ENCODE data around the gene PRKN.

PRKN gene

DNA sequence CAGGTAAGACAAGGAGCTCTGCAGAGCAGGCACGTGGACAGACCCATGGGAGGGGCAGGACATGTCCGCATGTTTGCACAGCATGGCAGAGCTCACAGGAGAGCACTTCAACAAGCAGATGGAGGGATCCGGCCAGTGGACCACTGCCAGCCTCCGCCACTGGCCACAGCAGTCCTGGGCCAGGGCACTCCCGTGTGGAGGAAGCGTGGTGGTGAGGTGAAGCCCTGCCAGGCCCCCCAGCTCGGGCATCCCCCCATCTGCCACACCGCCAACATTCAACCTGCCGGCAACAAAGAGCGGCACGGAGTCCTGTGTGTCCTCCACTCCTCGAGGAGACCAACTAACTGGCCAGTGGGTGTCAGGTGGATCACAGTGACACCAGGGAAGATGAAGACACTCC lies 1349.5 kb downstream of the PRKN start:
- no peak for DNase-seq

- no peak for DNase-seq
Measured at GRCh38 chr6:161377116-161377515, 1350.5 kb downstream of the PRKN start.

DNA sequence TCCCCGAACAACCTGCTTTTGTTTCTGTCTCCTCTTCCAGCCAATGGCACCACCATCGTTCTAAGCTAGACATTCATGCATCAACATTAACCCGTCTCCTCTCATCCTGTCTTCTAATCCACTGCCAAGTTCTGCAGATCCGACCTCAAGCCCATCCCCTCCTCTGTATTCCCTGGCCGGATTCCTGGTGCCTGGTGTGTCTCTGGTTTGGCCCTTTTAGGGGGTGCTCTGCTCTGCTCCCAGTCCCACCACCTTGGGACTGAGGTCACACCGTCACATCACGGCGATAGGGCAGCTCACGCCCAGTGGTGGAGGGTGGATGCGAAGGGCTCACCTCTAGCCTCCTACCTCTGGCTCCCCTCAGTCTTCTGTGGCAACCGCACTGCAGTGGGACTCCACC lies 1351.2 kb downstream of the PRKN start:
- DNase-seq = no peak

GRCh38 chr6:161374971-161375873 lies 1352.3 kb downstream of the PRKN start:
- DNase-seq = no peak

DNA sequence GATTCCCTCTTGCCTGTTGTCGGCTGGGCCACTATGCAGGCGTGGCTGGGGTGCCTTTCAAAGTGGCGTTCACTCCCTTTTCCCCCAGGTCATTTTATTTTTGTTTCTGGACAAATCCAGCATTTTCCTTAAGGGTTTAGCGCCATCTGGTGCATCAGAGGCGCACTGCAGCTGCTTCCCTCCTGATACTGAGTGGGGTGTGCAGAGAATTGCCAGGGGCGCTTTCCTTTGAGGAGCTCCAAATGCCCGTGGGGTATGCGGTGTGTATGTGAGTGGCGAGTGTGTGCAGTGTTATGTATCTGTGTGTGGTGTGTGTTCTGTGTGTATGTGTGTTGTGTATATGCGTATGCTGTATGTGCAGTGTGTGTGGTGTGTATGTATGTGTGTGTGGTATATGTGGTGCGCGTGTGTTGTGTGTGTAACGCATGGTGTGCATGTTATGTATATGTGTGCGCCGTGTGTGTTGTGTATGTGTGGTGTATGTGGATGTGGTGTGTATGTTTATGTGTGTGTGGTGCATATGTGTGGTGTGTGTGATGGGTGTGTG lies 1353.6 kb downstream of the PRKN start:
- peak; percentile 57 for DNase-seq

DNA sequence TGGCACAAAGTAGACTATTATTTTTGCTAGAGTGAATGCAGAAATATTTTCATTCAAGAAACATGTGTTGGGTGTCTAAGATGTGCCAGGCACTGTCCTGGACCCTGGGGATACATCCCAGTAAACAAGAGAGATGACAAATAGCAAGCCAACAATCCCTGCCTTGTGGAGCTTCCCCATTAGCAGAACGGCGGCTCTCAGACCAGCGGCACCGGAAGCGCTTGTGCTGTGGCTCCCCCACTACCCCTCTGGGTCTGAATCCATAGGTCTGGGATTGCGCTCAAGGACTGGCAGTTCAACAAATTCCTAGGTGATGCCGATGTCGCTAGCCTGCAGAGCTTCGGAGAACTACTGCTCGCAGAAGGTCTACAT lies 1355.2 kb downstream of the PRKN start:
- no peak for DNase-seq

- DNase-seq = peak; percentile 76
Measured at GRCh38 chr6:161370880-161371279, 1356.7 kb downstream of the PRKN start.

- DNase-seq = no peak
Measured at GRCh38 chr6:161369339-161369738, 1358.2 kb downstream of the PRKN start.

DNA sequence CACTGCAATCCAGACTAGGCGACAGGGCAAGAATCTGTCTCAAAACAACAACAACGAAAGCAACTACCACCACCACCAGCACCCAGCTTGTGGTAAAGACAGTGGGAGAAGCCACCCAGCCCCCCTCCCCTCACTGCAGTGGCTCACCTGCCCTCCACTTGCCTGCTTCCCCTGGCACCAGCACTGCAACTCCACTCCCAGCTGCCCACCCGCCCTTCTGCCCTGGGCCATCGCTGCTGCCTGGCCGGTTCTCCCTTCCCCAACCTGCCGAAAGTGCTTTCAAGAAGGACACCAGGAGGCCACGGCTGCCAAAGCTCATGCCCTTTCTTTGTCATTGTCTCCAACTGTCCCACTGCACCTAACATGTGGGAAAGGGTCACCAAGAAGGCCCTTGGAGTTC lies 1359.1 kb downstream of the PRKN start:
- DNase-seq = no peak

- no peak for DNase-seq
Measured at GRCh38 chr6:161367472-161367871, 1360.1 kb downstream of the PRKN start.

GRCh38 chr6:161366301-161366923 lies 1361.2 kb downstream of the PRKN start:
- DNase-seq = no peak

DNA sequence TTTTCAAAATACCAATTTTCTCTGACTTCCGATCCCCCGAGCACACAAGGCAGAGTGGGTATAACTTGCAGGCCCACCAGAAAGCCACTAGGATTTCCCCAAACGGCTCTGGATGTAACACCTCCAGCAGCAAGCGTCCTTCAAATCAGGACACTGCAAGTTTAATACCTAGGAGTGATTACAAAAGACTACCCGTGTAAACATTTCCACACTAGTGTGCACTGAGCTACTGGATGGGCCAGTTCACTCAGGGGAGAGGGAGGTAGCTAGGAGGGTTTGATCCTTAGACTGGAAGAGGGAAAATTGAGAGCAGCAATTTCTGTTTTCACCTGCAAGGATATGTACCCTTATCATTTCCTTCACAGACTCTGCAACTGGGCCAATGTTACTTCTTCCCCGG lies 1361.9 kb downstream of the PRKN start:
- DNase-seq = no peak

DNA sequence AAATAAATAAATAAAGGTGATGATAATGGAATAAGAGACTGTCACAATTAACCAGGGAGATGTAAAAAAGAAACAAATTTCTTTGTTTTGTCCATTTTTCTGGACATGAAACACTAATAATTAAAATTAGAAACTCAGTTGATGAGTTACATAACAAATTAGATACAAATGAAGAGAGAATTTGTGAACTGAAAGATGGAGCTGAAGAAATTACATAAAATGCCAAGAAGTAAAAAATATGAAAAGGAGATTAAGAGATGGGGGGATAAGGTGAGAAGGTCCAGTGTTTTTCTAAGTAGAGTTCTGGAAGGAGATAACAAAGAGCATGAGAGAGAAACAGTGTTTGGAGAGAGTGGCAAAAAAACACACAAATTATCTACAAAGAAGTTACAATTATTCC lies 1364.3 kb downstream of the PRKN start:
- DNase-seq = no peak

DNA sequence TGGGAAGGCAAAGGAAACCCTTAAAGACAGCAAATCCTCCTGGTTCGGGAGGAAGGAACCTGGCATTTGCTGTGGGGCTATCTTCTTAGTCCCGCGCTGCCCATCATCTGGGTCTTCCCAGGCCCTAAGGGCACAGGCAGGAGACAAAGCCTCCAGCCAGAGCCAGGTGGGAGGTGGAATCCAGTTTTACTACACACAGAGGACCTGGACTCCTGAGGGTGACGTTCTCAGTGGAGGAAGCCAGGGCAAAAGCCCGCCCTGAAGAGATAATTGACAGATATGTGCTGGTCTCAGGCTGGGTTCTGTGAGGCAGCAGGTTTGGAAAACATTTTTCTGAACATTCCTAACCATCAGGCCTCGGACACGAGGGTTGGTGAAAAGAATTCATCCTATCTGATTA lies 1365.3 kb downstream of the PRKN start:
- no peak for DNase-seq

DNA sequence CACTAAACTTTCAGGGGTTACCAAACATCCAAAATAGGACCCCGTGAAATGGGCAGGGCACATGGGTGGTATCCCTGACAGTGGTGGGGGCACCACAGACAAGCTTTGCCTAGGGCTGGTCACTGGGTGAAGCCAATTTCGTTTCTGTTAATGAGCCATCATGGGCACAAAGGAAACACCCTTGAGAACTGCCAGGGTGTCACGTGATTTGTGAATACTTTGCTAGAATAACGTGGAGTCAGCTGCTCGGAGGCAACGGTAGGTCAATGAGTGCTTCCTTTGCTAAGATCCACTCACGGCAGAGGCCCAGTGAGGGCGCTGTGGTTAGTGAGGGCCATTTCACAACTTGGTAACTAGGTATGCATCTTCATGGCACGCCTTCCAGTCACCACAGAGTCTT lies 1366.0 kb downstream of the PRKN start:
- no peak for DNase-seq

GRCh38 chr6:161360520-161360919 lies 1367.0 kb downstream of the PRKN start:
- no peak for DNase-seq

GRCh38 chr6:161359618-161359945 lies 1368.0 kb downstream of the PRKN start:
- DNase-seq = no peak

GRCh38 chr6:161356167-161356854 lies 1371.3 kb downstream of the PRKN start:
- no peak for DNase-seq

- no peak for DNase-seq
Measured at GRCh38 chr6:161355696-161356095, 1371.9 kb downstream of the PRKN start.

GRCh38 chr6:161354956-161355355 lies 1372.6 kb downstream of the PRKN start:
- no peak for DNase-seq

DNA sequence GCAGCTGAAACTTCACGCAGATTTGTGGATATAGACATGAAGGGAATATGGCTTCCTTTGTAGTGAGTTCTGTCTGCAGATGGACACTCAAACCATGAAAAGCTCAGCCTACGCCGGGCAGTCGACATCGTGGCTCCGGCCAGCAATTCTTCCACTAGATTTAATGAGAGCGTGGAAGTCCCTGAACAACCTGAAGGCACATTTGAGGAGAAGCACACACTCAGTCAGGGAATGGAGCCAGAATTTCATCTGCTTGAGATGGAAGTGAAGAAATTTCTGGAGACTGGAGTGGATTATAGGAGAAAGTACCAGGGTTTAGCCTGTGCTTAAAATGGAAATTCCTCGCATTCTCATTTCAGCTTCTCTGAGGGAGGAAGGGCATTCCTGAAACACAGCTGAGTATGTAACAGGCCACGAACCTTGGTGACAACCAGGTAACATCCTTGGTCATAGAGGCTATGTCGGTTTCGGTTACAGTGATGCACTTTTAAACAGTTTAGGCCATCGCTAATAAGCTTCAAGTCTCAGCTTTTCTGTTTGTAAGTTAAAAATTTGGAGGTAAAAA lies 1373.2 kb downstream of the PRKN start:
- no peak for DNase-seq

- DNase-seq = no peak
Measured at GRCh38 chr6:161353208-161353613, 1374.4 kb downstream of the PRKN start.

DNA sequence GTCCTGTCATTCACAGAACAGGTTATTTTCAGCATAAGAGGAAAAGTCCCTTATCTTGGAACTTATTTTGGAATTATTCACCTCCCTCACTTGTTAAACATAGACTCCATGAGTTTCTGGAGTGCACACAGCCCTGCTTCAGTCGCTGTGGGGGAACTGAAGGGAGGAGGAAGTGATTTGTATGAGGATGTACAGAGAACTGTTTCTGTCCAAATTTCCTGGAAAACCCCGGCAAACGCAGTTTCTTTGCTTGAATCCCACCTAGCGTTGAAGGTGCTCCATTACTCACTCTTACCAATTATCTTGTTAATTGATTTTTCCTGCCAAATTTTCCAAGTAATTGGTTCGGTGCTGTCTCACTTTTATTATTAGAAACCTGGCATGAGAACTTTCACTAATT lies 1375.7 kb downstream of the PRKN start:
- DNase-seq = no peak

DNA sequence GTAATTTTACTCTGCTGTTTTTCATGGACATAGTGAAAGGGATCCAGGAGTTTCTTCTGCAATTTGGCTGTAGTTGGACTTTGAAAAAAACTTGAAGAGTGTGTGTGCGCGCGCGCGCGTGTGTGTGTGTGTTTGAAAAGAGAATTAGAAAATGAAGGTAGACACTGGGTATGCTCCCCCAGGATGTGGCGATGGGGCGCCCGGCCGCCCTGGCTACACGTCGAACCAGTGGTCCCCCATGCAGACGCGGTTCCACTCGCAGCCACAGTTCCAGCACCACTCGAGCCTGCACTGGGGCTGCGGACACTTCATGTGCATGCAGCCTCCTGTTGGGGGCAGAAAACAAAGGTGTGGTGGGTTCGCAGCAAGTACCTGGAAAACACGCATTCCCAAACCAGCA lies 1377.7 kb downstream of the PRKN start:
- DNase-seq = no peak

Data from CD4-positive, alpha-beta T cell treated with Interleukin-12 subunit alpha and Interleukin-12 subunit beta, for 1 hour (primary cell).